ENCODE results near the gene CST7.

Gene CST7

DNA sequence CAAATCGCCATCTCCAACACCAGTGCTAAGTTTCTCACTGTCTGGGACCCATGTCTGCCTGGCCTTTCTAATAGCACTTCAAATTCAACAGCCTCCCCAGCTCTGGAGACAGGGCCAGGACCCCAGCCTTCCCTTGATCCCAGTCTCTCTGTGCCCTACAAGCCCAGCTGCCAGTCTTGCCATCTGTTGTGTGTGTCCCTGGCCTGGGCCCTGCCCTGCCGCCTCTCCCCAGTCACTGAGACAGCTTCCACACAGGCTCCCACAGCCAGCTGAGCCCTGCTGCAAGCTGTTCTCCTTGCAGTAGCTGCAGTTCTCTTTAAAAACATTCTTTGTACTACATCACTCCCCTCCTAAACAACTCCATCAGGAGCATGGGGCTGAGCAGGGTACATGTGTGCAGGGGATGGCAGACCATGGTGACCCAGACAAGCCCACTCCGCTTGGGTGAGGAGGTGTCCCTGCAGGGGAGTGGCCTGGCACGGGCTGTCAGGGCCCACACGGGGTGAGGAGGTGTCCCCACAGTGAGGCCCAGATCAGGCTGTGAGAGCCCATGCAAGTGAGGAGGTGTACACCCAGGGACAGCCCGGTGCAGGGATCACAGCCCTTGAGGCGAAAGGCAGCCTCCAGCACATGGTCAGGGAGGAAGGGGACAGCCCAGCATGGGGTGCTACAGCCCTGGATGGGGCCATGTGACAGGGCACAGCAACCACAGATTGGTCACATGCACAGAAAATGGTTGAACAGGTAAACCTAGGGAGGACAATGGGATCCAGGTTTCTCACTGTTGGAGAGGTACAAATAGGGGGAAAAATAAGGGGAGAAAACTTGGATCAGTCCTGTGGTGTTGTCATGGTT lies 16.2 kb downstream of the CST7 start:
- DNase-seq (ENCODE audit: low spot score) = no peak
- TF ChIP-seq, protein P1, sequence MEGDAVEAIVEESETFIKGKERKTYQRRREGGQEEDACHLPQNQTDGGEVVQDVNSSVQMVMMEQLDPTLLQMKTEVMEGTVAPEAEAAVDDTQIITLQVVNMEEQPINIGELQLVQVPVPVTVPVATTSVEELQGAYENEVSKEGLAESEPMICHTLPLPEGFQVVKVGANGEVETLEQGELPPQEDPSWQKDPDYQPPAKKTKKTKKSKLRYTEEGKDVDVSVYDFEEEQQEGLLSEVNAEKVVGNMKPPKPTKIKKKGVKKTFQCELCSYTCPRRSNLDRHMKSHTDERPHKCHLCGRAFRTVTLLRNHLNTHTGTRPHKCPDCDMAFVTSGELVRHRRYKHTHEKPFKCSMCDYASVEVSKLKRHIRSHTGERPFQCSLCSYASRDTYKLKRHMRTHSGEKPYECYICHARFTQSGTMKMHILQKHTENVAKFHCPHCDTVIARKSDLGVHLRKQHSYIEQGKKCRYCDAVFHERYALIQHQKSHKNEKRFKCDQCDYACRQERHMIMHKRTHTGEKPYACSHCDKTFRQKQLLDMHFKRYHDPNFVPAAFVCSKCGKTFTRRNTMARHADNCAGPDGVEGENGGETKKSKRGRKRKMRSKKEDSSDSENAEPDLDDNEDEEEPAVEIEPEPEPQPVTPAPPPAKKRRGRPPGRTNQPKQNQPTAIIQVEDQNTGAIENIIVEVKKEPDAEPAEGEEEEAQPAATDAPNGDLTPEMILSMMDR (IDR thresholded peaks at IDR 0.05; ENCODE audit: extremely low read depth, missing control alignments) = no peak

DNA sequence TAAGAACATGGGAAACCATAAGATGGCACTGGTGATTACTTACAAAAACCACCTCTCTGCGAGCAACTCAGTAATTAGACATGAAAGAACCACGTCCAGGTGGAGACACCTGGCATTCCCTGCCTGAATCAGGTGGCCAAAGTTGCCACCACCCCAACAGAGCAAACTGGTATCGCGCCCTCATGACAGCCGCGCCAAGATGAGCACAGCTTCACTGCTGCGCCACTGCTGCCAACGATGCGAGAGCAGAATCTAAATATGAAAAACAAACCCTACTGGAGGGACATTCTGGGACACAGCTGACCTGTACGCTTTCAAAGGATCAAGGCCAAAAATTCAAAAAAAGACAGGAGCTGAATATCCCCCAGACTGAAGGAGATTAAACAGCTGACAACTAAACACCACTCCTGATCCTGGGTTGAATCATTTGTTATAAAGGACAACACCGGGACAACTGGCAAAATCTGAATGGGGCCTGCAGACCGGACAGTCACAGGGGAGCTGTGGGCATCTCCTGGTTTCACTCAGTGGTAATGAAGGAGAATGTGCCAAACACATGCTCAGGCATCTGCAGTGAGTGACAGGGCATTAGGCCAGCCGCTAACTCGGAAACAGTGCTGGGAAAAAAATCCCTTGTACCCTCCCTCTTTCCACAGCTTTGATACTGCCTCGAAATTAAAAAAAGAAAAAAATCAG lies 17.4 kb downstream of the CST7 start:
- TF ChIP-seq, protein P1 (IDR thresholded peaks at IDR 0.05; ENCODE audit: extremely low read depth, missing control alignments) = no peak
- DNase-seq (ENCODE audit: low spot score) = no peak

DNA sequence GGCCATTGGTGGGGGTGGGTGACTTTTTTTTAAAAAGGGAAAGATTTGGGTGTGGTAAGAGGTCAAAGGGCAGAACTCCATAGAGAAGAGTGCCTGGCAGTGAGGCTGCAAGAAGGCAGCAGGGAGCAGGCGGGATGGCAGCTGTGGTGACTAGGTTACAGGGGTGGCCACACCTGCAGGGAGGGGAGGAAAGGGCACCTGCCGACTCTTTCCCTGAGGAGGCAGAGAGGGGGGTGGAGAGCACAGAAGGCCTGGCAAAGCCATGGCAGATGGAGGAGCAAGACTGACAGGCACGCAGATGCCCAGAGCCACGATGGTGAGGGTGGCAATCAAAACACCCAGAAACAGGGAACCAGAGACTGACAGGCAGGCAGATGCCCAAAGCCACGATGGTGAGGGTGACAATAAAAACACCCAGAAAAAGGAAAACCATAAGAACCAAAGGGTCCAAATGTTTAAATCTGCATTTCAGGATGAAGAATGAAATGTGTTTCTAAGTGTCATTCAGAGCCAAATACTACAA lies 19.3 kb downstream of the CST7 start:
- DNase-seq (ENCODE audit: low spot score) = no peak

DNA sequence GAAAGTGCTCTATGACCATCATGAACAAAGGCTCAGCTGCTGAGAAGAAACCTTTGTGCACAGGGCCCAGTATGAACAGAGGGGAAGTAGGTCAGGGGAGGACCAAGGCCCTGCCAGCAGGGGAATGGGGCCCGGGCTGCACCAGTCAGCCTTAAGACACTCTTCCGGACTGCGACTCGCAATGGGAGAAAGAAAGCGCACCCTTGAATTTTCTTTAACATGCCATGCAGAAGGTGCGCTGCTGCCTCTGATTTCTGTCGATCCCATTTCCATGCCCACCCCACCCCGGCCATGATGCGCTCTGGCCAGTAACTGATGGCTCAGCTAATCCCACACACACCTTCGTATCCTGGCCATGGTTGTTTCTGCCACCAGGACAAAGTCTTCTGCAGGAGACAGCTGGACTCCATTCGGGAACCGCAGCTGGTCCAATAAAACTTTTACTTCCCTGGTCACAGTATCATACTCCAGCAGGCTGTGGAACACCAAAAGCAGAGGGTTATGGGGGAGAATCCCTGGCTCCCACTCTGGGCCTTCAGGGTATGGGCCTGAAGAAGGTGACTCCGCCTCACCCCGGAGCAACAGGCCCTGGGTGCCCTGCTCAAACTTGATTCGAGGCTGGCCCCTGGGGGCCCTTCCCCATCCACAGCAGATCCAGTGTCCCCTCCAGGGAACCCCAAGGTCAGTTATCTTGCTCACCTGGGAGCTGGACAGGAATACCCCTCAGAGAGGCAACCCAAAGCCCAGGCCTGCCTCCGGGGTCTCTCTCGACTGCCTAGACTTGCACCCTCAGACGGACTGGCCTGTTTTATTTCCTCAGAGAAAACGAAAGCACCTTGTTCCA lies 20.3 kb downstream of the CST7 start:
- DNase-seq (ENCODE audit: low spot score) = no peak
- TF ChIP-seq, protein P1 (IDR thresholded peaks at IDR 0.05; ENCODE audit: extremely low read depth, missing control alignments) = no peak

More for the DNA sequence above, 19.3 kb downstream of the CST7 start:
- TF ChIP-seq, protein P1 (IDR thresholded peaks at IDR 0.05; ENCODE audit: extremely low read depth, missing control alignments) = no peak

DNA sequence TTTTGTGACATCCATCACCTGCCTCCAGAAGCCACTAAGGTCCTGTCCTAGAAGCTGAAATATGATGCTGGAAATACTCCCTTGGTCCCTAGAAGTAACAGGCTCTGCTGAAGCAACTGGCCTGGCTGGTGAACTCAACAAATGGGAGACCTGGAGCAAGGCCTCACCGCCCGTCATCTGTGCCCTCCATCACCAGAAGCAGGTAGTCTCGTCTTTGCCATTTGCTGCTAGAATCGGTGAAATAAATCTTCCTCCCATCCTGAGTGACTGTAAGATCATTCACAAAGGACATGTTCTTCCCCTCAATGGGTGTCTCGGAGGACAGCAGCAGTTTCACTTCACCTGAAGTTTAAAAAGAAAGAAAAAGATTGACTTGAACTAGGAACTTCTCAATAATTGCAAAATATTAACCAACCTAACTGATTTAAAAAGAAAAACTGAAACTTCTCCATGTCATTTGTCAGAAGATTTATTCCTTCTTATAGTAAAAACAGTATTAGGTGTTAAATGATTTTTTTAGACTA lies 21.0 kb downstream of the CST7 start:
- TF ChIP-seq, protein P1 (IDR thresholded peaks at IDR 0.05; ENCODE audit: extremely low read depth, missing control alignments) = no peak
- no peak for DNase-seq (ENCODE audit: low spot score)

DNA sequence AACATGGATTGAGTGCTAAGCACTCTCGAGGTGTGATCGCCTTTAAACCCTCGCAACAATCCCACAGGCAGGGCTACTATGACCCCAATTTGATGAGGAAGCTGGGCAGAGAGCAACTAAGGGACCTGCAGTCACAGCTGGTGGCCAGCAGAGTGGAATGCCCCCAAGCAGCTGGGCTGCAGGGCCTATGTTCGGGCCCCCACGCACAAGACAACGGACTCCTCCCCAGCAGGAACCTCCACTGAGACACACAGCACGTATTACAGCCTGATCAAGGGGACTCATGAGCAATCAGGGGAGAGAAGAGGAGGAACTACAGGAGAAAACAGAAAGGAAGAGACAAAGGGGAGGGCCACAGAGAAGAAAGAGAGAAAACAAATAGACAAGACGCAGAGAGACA lies 21.7 kb downstream of the CST7 start:
- TF ChIP-seq, protein P1 (IDR thresholded peaks at IDR 0.05; ENCODE audit: extremely low read depth, missing control alignments) = no peak
- no peak for DNase-seq (ENCODE audit: low spot score)
